Measurements from ENCODE around the gene SPHK2. TPM values are rescaled to one million over a fixed set of nuclear protein-coding genes. Genes with fewer than 3 reads are reported as not detected.
A peak's percentile ranks its signal among the peaks of the same experiment; 100 is the strongest.

SPHK2 gene
- polyA plus RNA-seq, 2 of the 4 experiments (the other 2 are of a cell fraction) = 6.1 to 18.3 TPM

GRCh38 chr19:48608798-48609263 lies 10.5 kb upstream of the SPHK2 start (continued):
- TF ChIP-seq, protein P1, sequence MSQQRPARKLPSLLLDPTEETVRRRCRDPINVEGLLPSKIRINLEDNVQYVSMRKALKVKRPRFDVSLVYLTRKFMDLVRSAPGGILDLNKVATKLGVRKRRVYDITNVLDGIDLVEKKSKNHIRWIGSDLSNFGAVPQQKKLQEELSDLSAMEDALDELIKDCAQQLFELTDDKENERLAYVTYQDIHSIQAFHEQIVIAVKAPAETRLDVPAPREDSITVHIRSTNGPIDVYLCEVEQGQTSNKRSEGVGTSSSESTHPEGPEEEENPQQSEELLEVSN (IDR thresholded peaks at IDR 0.05; ENCODE audit: borderline replicate concordance, low read depth) = no peak
- TF ChIP-seq KDM5A (IDR thresholded peaks at IDR 0.05) (no peak), HEYL (CRISPR knock-in tag; IDR thresholded peaks at IDR 0.05) (no peak), POLR2A (IDR thresholded peaks at IDR 0.05; ENCODE audit: low read length) (no peak), EHF (CRISPR knock-in tag; IDR thresholded peaks at IDR 0.05) (no peak), REST (IDR thresholded peaks at IDR 0.05) (no peak)
- TF ChIP-seq, protein P2, sequence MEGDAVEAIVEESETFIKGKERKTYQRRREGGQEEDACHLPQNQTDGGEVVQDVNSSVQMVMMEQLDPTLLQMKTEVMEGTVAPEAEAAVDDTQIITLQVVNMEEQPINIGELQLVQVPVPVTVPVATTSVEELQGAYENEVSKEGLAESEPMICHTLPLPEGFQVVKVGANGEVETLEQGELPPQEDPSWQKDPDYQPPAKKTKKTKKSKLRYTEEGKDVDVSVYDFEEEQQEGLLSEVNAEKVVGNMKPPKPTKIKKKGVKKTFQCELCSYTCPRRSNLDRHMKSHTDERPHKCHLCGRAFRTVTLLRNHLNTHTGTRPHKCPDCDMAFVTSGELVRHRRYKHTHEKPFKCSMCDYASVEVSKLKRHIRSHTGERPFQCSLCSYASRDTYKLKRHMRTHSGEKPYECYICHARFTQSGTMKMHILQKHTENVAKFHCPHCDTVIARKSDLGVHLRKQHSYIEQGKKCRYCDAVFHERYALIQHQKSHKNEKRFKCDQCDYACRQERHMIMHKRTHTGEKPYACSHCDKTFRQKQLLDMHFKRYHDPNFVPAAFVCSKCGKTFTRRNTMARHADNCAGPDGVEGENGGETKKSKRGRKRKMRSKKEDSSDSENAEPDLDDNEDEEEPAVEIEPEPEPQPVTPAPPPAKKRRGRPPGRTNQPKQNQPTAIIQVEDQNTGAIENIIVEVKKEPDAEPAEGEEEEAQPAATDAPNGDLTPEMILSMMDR (IDR thresholded peaks at IDR 0.05) = peak; percentile 92

DNA sequence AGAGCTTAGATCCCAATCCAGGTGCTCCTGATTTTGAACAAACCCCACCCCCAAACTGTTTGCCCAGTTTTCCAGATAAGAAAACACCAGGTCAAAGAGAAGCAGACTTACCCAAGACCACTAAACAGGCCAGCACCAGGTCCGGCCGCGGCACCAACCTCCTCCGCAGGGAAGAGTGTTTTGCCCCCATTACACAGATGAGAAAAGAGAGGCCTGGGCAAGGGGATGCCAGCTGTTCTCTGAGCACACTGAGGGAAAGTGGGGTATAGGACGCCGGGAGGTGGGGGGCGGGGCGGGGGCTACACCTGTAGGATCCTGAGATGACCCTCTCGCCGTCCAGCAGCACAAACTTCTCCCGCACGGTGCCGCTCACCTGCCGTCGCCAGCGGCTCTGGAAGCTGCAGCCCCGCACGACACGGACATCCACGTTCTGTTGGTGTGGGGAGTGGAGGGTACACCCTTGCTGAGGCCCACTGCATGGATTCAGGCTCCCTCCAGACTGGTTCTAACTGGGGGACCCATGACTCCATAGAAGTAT lies 9.7 kb upstream of the SPHK2 start:
- peaks cover 10% of the 10 kb centered on the region for H3K4me1 ChIP-seq
- no peak overlapping the region for H3K4me3 ChIP-seq
- POLR2A ChIA-PET = interaction anchor here (1.2 to 4.0 kb wide), 3 partner anchors 8 to 246 kb away, joined by 6 to 70 read pairs (median 12); partner anchors contain the start of genes RPL18, SPHK2 and TMEM143
- 96% methylated on average over 16 of the region's 20 CpGs for WGBS (ENCODE audit: missing lambda C conversion rate)
- DNase-seq (ENCODE audit: low read depth in 1 of 2, low spot score in 1 of 2) (no peak), FAIRE-seq (no peak), ATAC-seq (no peak)
- CTCF ChIA-PET = interaction anchor here (0.7 to 18.9 kb wide), 40 partner anchors 9 to 647 kb away, joined by 3 to 396 read pairs (median 5); partner anchors contain the start of genes GRIN2D, GRWD1, KDELR1 and RPL18
- no peak overlapping the region; the same call in 2 of the 3 replicates for H3K4me2 ChIP-seq
- H3K27ac ChIP-seq = peak overlapping the region in 1 of 2 experiments; percentile 78; a peak in 2 of 6 replicates
- TF ChIP-seq RFX5 (IDR thresholded peaks at IDR 0.05) = no peak
- no peak for TF ChIP-seq FOXS1 (CRISPR knock-in tag; IDR thresholded peaks at IDR 0.05)
- no peak for TF ChIP-seq RARB (CRISPR knock-in tag; IDR thresholded peaks at IDR 0.05)
- TF ChIP-seq, protein P3, sequence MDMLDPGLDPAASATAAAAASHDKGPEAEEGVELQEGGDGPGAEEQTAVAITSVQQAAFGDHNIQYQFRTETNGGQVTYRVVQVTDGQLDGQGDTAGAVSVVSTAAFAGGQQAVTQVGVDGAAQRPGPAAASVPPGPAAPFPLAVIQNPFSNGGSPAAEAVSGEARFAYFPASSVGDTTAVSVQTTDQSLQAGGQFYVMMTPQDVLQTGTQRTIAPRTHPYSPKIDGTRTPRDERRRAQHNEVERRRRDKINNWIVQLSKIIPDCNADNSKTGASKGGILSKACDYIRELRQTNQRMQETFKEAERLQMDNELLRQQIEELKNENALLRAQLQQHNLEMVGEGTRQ (IDR thresholded peaks at IDR 0.05) = no peak
- TF ChIP-seq EHMT2 (IDR thresholded peaks at IDR 0.05; ENCODE audit: low read depth) = no peak
- no peak for TF ChIP-seq KDM1A (IDR thresholded peaks at IDR 0.05; ENCODE audit: low read depth)
- TF ChIP-seq JUNB (IDR thresholded peaks at IDR 0.05) = no peak
- TF ChIP-seq RCOR1 (IDR thresholded peaks at IDR 0.05; ENCODE audit: low read depth, low read length) = no peak
- TF ChIP-seq ATOH8 (CRISPR knock-in tag; IDR thresholded peaks at IDR 0.05; ENCODE audit: low read depth) = no peak
- H3K9me3 ChIP-seq = no peaks in the 10 kb centered on the region

DNA sequence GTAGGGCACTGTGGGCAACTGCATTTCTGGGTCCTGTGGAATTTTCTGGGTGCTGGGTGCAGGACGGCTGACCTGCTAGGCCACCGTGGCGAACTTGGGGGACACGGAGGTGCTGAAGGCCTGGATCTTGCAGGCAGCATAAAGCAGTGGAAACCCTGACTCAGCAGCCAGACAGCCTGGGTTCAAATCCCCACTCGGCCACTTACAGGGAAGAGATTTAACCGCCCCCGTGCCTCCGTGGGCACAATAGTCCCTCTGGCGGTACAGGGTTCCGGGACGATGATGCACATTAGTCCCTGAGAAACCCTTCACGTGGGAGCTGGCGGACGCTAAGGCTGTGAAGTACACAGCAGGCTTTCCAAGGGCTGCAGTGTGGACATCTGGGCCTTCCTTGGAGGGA lies 7.4 kb upstream of the SPHK2 start:
- H3K4me3 ChIP-seq = no peak overlapping the region
- no peak for FAIRE-seq
- H3K4me1 ChIP-seq = peaks cover 32% of the 10 kb centered on the region
- 92% methylated on average over 14 of the region's 14 CpGs for WGBS (ENCODE audit: missing lambda C conversion rate)
- H3K4me2 ChIP-seq = no peak overlapping the region
- CTCF ChIA-PET = interaction anchor here (1.4 to 18.9 kb wide), 4 partner anchors 10 to 123 kb away, joined by 3 to 396 read pairs (median 44); no protein-coding TSS in a partner anchor
- POLR2A ChIA-PET = no interaction called here
- no peak overlapping the region for H3K27ac ChIP-seq
- no peaks in the 10 kb centered on the region for H3K9me3 ChIP-seq
- ATAC-seq = no peak
- no peak for DNase-seq (ENCODE audit: low read depth in 1 of 2, low spot score in 1 of 2)
- TF ChIP-seq FOSL2 (IDR thresholded peaks at IDR 0.05) (no peak), FOSL2 (CRISPR knock-in tag; IDR thresholded peaks at IDR 0.05) (no peak), JUNB (IDR thresholded peaks at IDR 0.05) (no peak), MAFK (IDR thresholded peaks at IDR 0.05; ENCODE audit: partially characterized antibody) (peak; percentile 82)

All from A549 (cell line).